NB4 (cell line): ENCODE measurements around the gene DYDC2.

Source experiments
- CTCF ChIP-seq: IDR thresholded peaks from one replicate; pipeline ENCODE4 v1.5.1; 2012; ENCODE audit warnings: low read depth, low read length
- POLR2A ChIP-seq: IDR thresholded peaks from 2 replicates; pipeline ENCODE4 v1.6.1; 2011; ENCODE audit warnings: mild to moderate bottlenecking; ENCODE audit not compliant: insufficient read length; ENCODE audit errors: extremely low read depth

- TF ChIP-seq POLR2A (no peak), CTCF (no peak)
Observed at GRCh38 chr10:80372675-80373074, 16.1 kb downstream of the DYDC2 start.
